NB4 (cell line): ENCODE measurements around the gene BPIFB6.

Experiments used
- DNase-seq: peaks from one replicate; pipeline ENCODE4 v3.0.0; 2010; ENCODE audit warnings: low read depth
- H3K4me3 ChIP-seq: one replicate; pipeline ENCODE4 v1.5.1; 2011; ENCODE audit warnings: mild to moderate bottlenecking, low read depth, low read length, moderate library complexity
- MAX ChIP-seq: IDR thresholded peaks from 2 replicates; pipeline ENCODE4 v1.6.1; 2011; ENCODE audit warnings: low read depth, low read length
- MYC ChIP-seq: IDR thresholded peaks from 2 replicates; pipeline ENCODE4 v1.6.1; 2011; ENCODE audit warnings: low read depth, low read length
- POLR2A ChIP-seq: IDR thresholded peaks from 2 replicates; pipeline ENCODE4 v1.6.1; 2011; ENCODE audit warnings: mild to moderate bottlenecking; ENCODE audit not compliant: insufficient read length; ENCODE audit errors: extremely low read depth
- TF ChIP-seq, protein P1 (sequence below): IDR thresholded peaks from one replicate; pipeline ENCODE4 v1.5.1; 2012; ENCODE audit warnings: low read depth, low read length

The BPIFB6 gene

DNA sequence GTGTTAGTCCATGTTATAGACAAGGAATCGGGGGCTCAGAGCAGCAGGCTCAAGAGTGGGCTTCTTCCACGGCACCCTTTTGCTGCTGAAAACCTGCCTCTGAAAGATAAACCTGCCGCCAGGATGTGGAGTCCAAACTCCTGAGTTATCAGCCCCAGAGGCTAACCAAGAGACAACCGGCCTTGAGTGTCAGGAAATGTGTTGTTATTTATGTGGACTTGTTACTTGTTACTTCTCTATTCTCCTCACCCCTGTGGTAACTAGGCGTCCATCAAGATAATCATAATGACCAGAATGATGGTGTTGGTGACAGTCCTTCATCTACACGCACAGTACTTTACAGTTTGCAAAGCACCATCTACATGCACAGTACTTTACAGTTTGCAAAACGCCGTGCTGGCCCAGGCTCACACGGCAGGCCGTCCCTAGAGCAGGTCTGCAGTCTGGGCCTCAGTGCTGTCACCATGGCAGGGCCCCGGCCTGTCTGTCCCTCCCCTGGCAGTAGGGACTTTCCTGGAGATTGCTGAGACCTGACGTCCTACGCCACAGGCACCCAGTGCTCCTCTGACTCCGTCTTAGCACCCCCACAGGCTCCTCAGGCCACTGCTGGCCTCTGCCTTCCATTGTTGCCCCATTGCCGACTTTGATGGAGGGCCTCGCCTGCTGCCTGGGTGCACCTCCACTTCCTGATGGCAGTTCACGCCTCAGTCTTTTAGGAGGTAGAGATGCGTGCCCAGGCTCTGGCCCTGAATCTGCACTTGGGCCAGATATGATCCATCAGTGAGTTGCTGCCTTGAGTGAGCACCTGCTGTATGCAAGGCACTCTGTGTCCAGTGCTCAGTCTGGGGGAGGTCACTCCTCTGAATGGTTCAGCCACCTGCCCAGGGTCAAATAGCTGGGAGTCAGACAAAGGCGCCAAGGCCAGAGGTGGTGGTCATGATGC, 38.9 kb downstream of the BPIFB6 start:
- no peak for DNase-seq
- H3K4me3 ChIP-seq = no peak overlapping the region
- TF ChIP-seq, protein P1, sequence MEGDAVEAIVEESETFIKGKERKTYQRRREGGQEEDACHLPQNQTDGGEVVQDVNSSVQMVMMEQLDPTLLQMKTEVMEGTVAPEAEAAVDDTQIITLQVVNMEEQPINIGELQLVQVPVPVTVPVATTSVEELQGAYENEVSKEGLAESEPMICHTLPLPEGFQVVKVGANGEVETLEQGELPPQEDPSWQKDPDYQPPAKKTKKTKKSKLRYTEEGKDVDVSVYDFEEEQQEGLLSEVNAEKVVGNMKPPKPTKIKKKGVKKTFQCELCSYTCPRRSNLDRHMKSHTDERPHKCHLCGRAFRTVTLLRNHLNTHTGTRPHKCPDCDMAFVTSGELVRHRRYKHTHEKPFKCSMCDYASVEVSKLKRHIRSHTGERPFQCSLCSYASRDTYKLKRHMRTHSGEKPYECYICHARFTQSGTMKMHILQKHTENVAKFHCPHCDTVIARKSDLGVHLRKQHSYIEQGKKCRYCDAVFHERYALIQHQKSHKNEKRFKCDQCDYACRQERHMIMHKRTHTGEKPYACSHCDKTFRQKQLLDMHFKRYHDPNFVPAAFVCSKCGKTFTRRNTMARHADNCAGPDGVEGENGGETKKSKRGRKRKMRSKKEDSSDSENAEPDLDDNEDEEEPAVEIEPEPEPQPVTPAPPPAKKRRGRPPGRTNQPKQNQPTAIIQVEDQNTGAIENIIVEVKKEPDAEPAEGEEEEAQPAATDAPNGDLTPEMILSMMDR = no peak
- TF ChIP-seq POLR2A (no peak), MAX (no peak), MYC (no peak)

GRCh38 chr20:33071198-33071597, 39.8 kb downstream of the BPIFB6 start:
- no peak for TF ChIP-seq MYC
- TF ChIP-seq, protein P1 = no peak
- TF ChIP-seq MAX = no peak
- no peak for TF ChIP-seq POLR2A
- no peak for DNase-seq
- no peak overlapping the region for H3K4me3 ChIP-seq

- DNase-seq = no peak
- H3K4me3 ChIP-seq = no peak overlapping the region
- TF ChIP-seq MYC (no peak), MAX (no peak), POLR2A (no peak)
- TF ChIP-seq, protein P1 = no peak
Measured at GRCh38 chr20:33072362-33072761, 40.9 kb downstream of the BPIFB6 start.

- H3K4me3 ChIP-seq = no peak overlapping the region
- no peak for TF ChIP-seq POLR2A
- no peak for DNase-seq
Measured at GRCh38 chr20:33072813-33073212, 41.4 kb downstream of the BPIFB6 start.

- DNase-seq = no peak
- TF ChIP-seq, protein P1 = no peak
- no peak for TF ChIP-seq MYC
- no peak for TF ChIP-seq POLR2A
- TF ChIP-seq MAX = no peak
- H3K4me3 ChIP-seq = no peak overlapping the region
Measured at GRCh38 chr20:33074675-33075074, 43.2 kb downstream of the BPIFB6 start.

GRCh38 chr20:33075281-33075680, 43.8 kb downstream of the BPIFB6 start:
- no peak for DNase-seq
- no peak for TF ChIP-seq MAX
- TF ChIP-seq MYC = no peak
- TF ChIP-seq POLR2A = no peak
- TF ChIP-seq, protein P1 = no peak
- H3K4me3 ChIP-seq = no peak overlapping the region
